ENCODE results near the gene BECN2.
"Not testable (repeated sequence)": the region's sequence is repeated elsewhere in the genome, so short reads cannot be mapped to it uniquely, and the experiment has no call there.

Gene BECN2

GRCh38 chr1:241979071-241979470 lies 21.5 kb downstream of the BECN2 start:
- no peak for DNase-seq (ENCODE audit: low read depth in 1 of 2, low spot score in 1 of 2)

GRCh38 chr1:241979926-241980325 lies 22.4 kb downstream of the BECN2 start:
- no peak for DNase-seq (ENCODE audit: low read depth in 1 of 2, low spot score in 1 of 2)

- DNase-seq (ENCODE audit: low read depth in 1 of 2, low spot score in 1 of 2), result no peak
Measured at GRCh38 chr1:241985787-241986186, 28.2 kb downstream of the BECN2 start.

- DNase-seq (ENCODE audit: low read depth in 1 of 2, low spot score in 1 of 2), result not testable (repeated sequence)
Measured at GRCh38 chr1:241988389-241988930, 30.9 kb downstream of the BECN2 start.

GRCh38 chr1:241990040-241990439 lies 32.5 kb downstream of the BECN2 start:
- no peak for DNase-seq (ENCODE audit: low read depth in 1 of 2, low spot score in 1 of 2)

GRCh38 chr1:241992734-241993133 lies 35.2 kb downstream of the BECN2 start:
- DNase-seq (ENCODE audit: low read depth in 1 of 2, low spot score in 1 of 2), result no peak

GRCh38 chr1:241994171-241994570 lies 36.6 kb downstream of the BECN2 start:
- no peak for DNase-seq (ENCODE audit: low read depth in 1 of 2, low spot score in 1 of 2)

- DNase-seq (ENCODE audit: low read depth in 1 of 2, low spot score in 1 of 2), result no peak
Measured at GRCh38 chr1:241997401-241997998, 39.9 kb downstream of the BECN2 start.

GRCh38 chr1:241998412-241998921 lies 40.9 kb downstream of the BECN2 start:
- DNase-seq (ENCODE audit: low read depth in 1 of 2, low spot score in 1 of 2), result peak; percentile 12 to 28

- DNase-seq (ENCODE audit: low read depth in 1 of 2, low spot score in 1 of 2), result no peak
Measured at GRCh38 chr1:241999026-241999425, 41.5 kb downstream of the BECN2 start, which contains the start of gene MAP1LC3C. Gene MAP1LC3C, minus strand, starts transcription at chr1:241999098. Its CDS starts 90 bp downstream, at chr1:241999008.

- DNase-seq (ENCODE audit: low read depth in 1 of 2, low spot score in 1 of 2), result no peak
Measured at GRCh38 chr1:242000434-242000833, 42.9 kb downstream of the BECN2 start.

- DNase-seq (ENCODE audit: low read depth in 1 of 2, low spot score in 1 of 2), result no peak
Measured at GRCh38 chr1:242002072-242002471, 44.5 kb downstream of the BECN2 start.

GRCh38 chr1:242002510-242002909 lies 44.9 kb downstream of the BECN2 start:
- no peak for DNase-seq (ENCODE audit: low read depth in 1 of 2, low spot score in 1 of 2)

GRCh38 chr1:242004751-242005495 lies 47.4 kb downstream of the BECN2 start:
- no peak for DNase-seq (ENCODE audit: low read depth in 1 of 2, low spot score in 1 of 2)

GRCh38 chr1:242005866-242006535 lies 48.4 kb downstream of the BECN2 start:
- no peak for DNase-seq (ENCODE audit: low read depth in 1 of 2, low spot score in 1 of 2)

GRCh38 chr1:242006976-242007375 lies 49.4 kb downstream of the BECN2 start:
- DNase-seq (ENCODE audit: low read depth in 1 of 2, low spot score in 1 of 2), result no peak

Data from activated CD4-positive, alpha-beta T cell treated with anti-CD3 and anti-CD28 coated beads, Interleukin-2, amount 50 U/mL, for 24 hours (primary cell).